DND-41 (cell line): Measurements from ENCODE around the gene ZBTB49.

ENCODE experiments used
- ATAC-seq: fragments of 200-7000 bp; cut with Tn5 transposase; 3 replicates; pipeline ENCODE4 v1.9.1; 2021; ENCODE audit warnings: low read depth; ENCODE audit not compliant: insufficient read depth
- DNase-seq: peaks from one replicate; pipeline ENCODE4 v3.0.0-alpha.2; 2020
- H2AFZ ChIP-seq: 2 replicates; pipeline ENCODE4 v1.6.0; 2012; ENCODE audit warnings: low read depth, low read length
- H3K27ac ChIP-seq: 2 replicates; pipeline ENCODE4 v1.5.1; 2012; ENCODE audit warnings: low read length, inconsistent platforms
- H3K27me3 ChIP-seq: fragments of 200-600 bp; sonication (generic); 2 replicates; pipeline ENCODE4 v1.6.0; 2012; ENCODE audit warnings: low read length, mild to moderate bottlenecking, inconsistent platforms; ENCODE audit not compliant: insufficient read depth, poor library complexity
- H3K36me3 ChIP-seq: 2 replicates; pipeline ENCODE4 v1.5.1; 2012; ENCODE audit warnings: low read length, inconsistent platforms; ENCODE audit not compliant: insufficient read depth
- H3K4me1 ChIP-seq: 2 replicates; pipeline ENCODE4 v1.5.1; 2012; ENCODE audit warnings: mild to moderate bottlenecking, low read length; ENCODE audit not compliant: insufficient read depth
- H3K4me2 ChIP-seq: 2 replicates; pipeline ENCODE4 v1.6.0; 2012; ENCODE audit warnings: mild to moderate bottlenecking, moderate library complexity, low read length, inconsistent platforms; ENCODE audit not compliant: insufficient read depth
- H3K4me3 ChIP-seq, 2 experiments: fragments of 200-600 bp in 1 of 2; shearing (Covaris generic) in 1 of 2; 2 replicates each; pipeline ENCODE4 v1.5.1; 2012 to 2016; ENCODE audit warnings: inconsistent platforms in 2 of 2, low read length in 2 of 2, mild to moderate bottlenecking in 2 of 2, low read depth in 1 of 2, moderate library complexity in 1 of 2
- H3K79me2 ChIP-seq: 2 replicates; pipeline ENCODE4 v1.6.0; 2012; ENCODE audit warnings: low read length, inconsistent platforms; ENCODE audit not compliant: insufficient read depth
- H3K9ac ChIP-seq: 2 replicates; pipeline ENCODE4 v1.6.0; 2012; ENCODE audit warnings: low read depth, mild to moderate bottlenecking, inconsistent platforms, low read length, moderate library complexity
- H3K9me3 ChIP-seq: 2 replicates; pipeline ENCODE4 v1.5.1; 2012; ENCODE audit warnings: low read length, moderate library complexity, mild to moderate bottlenecking, inconsistent platforms; ENCODE audit not compliant: insufficient read depth, severe bottlenecking
- H4K20me1 ChIP-seq: 2 replicates; pipeline ENCODE4 v1.6.0; 2012; ENCODE audit warnings: low read length; ENCODE audit not compliant: insufficient read depth
- CTCF ChIP-seq: IDR thresholded peaks from 2 replicates; pipeline ENCODE4 v1.5.1; 2012; ENCODE audit warnings: borderline replicate concordance, low read length, moderate library complexity, mild to moderate bottlenecking; ENCODE audit not compliant: poor library complexity, severe bottlenecking; ENCODE audit errors: extremely low read depth
- EZH2 ChIP-seq: IDR thresholded peaks from 3 replicates; pipeline ENCODE4 v1.6.1; 2012; ENCODE audit warnings: borderline replicate concordance, low read depth, mild to moderate bottlenecking, moderate library complexity, low read length, inconsistent platforms; ENCODE audit not compliant: severe bottlenecking

Gene ZBTB49

GRCh38 chr4:4268776-4269175, 21.3 kb upstream of the ZBTB49 start:
- Histone ChIP-seq H2AFZ (no peak overlapping the region), H3K4me1 (no peaks in the 10 kb centered on the region), H3K36me3 (peaks cover 48% of the 10 kb centered on the region), H3K9ac (no peak overlapping the region), H3K9me3 (no peaks in the 10 kb centered on the region), H3K4me3 (no peak overlapping the region), H3K27me3 (no peaks in the 10 kb centered on the region), H3K4me2 (no peak overlapping the region), H4K20me1 (no peaks in the 10 kb centered on the region; the same call in 1 of the 2 replicates), H3K79me2 (no peaks in the 10 kb centered on the region), H3K27ac (no peak overlapping the region)
- TF ChIP-seq EZH2: no peak
- TF ChIP-seq CTCF: no peak
- ATAC-seq (no peak), DNase-seq (no peak)

- Histone ChIP-seq H3K4me1 (no peaks in the 10 kb centered on the region), H3K27ac (no peak overlapping the region), H3K9me3 (no peaks in the 10 kb centered on the region), H3K4me2 (no peak overlapping the region), H3K27me3 (no peaks in the 10 kb centered on the region), H4K20me1 (no peaks in the 10 kb centered on the region; the same call in 1 of the 2 replicates), H2AFZ (no peak overlapping the region), H3K4me3 (no peak overlapping the region), H3K36me3 (peaks cover 53% of the 10 kb centered on the region), H3K79me2 (no peaks in the 10 kb centered on the region), H3K9ac (no peak overlapping the region)
- no peak for DNase-seq
- no peak for TF ChIP-seq CTCF
- TF ChIP-seq EZH2: no peak
- no peak for ATAC-seq
These were observed 20.7 kb upstream of the ZBTB49 start for GRCh38 chr4:4269331-4269731.

GRCh38 chr4:4269856-4270255, 20.2 kb upstream of the ZBTB49 start:
- Histone ChIP-seq H3K9me3 (no peaks in the 10 kb centered on the region), H3K79me2 (no peaks in the 10 kb centered on the region), H3K27me3 (no peaks in the 10 kb centered on the region), H3K4me3 (no peak overlapping the region), H4K20me1 (no peaks in the 10 kb centered on the region; the same call in 1 of the 2 replicates), H3K4me2 (no peak overlapping the region), H2AFZ (no peak overlapping the region), H3K4me1 (no peaks in the 10 kb centered on the region), H3K9ac (no peak overlapping the region), H3K27ac (no peak overlapping the region), H3K36me3 (peaks cover 58% of the 10 kb centered on the region)
- no peak for ATAC-seq
- DNase-seq: no peak
- TF ChIP-seq EZH2: no peak

GRCh38 chr4:4270529-4270928, 19.5 kb upstream of the ZBTB49 start:
- no peak overlapping the region for H3K27ac ChIP-seq
- no peaks in the 10 kb centered on the region for H3K9me3 ChIP-seq
- no peaks in the 10 kb centered on the region; the same call in 1 of the 2 replicates for H4K20me1 ChIP-seq
- peaks cover 65% of the 10 kb centered on the region for H3K36me3 ChIP-seq
- no peak overlapping the region for H2AFZ ChIP-seq
- H3K4me3 ChIP-seq: no peak overlapping the region
- no peak for ATAC-seq
- H3K79me2 ChIP-seq: no peaks in the 10 kb centered on the region
- no peak overlapping the region for H3K4me2 ChIP-seq
- no peaks in the 10 kb centered on the region for H3K27me3 ChIP-seq
- TF ChIP-seq CTCF (no peak), EZH2 (no peak)
- no peaks in the 10 kb centered on the region for H3K4me1 ChIP-seq
- no peak for DNase-seq
- H3K9ac ChIP-seq: no peak overlapping the region
